Effector memory CD8-positive, alpha-beta T cell (primary cell): ENCODE data around the gene ENPP1.
"Not testable (repeated sequence)": the region's sequence is repeated elsewhere in the genome, so short reads cannot be mapped to it uniquely, and the experiment has no call there.

ENCODE experiments used
- ATAC-seq: fragments of 150-1000 bp; cut with Tn5 transposase; replicated peaks from 2 replicates; pipeline ENCODE4 v1.10.0; 2021; ENCODE audit warnings: mild to moderate bottlenecking, moderate library complexity
- DNase-seq, 3 experiments: peaks; one replicate each; pipeline ENCODE4 v3.0.0; 2021
- H3K27ac Mint-ChIP-seq, 2 donors: one replicate each; pipeline ENCODE4 v1.8.0; 2022; ENCODE audit warnings: mild to moderate bottlenecking in 2 of 2, mixed read lengths in 2 of 2, moderate library complexity in 2 of 2
- H3K27me3 Mint-ChIP-seq, 2 donors: one replicate each; pipeline ENCODE4 v1.8.0; 2022; ENCODE audit warnings: mixed read lengths in 2 of 2
- H3K36me3 Mint-ChIP-seq: one replicate; pipeline ENCODE4 v1.8.0; 2022; ENCODE audit warnings: mild to moderate bottlenecking, moderate library complexity, mixed read lengths; ENCODE audit not compliant: insufficient read depth
- H3K4me1 Mint-ChIP-seq, 2 donors: one replicate each; pipeline ENCODE4 v1.8.0; 2022; ENCODE audit warnings: low read depth in 2 of 2, mixed read lengths in 2 of 2
- H3K4me3 Mint-ChIP-seq, 2 donors: one replicate each; pipeline ENCODE4 v1.8.0; 2022; ENCODE audit warnings: mild to moderate bottlenecking in 2 of 2, mixed read lengths in 2 of 2, moderate library complexity in 2 of 2
- H3K9me3 Mint-ChIP-seq, 2 donors: one replicate each; pipeline ENCODE4 v1.8.0; 2022; ENCODE audit warnings: mixed read lengths in 2 of 2

Gene ENPP1

DNA sequence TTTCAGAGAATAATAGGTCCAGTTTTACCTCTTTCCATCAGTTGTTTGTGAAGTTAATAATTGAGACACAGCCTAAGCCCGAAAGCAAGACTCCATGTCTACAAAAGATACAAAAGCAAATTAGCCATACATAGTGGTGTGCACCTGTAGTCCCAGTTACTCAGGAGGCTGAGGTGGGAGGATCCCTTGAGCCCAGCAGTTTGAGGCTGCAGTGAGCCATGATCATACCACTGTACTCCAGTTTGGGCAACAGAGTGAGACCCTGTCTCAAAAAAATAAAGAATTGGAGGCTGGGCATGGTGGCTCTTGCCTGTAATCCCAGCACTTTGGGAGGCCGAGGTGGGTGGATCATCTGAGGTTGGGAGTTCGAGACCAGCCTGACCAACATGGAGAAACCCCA, 101.0 kb downstream of the ENPP1 start:
- H3K27me3 Mint-ChIP-seq: peaks cover 36 to 57% of the 10 kb centered on the region in 2 donors
- H3K4me3 Mint-ChIP-seq, ATAC-seq, H3K4me1 Mint-ChIP-seq, H3K27ac Mint-ChIP-seq, DNase-seq, H3K9me3 Mint-ChIP-seq: not testable (repeated sequence)
- H3K36me3 Mint-ChIP-seq: peaks cover 13% of the 10 kb centered on the region

- peak overlapping the region; percentile 13 to 38 for H3K4me3 Mint-ChIP-seq
- H3K27me3 Mint-ChIP-seq: peaks cover 29 to 52% of the 10 kb centered on the region in 2 donors
- peak; percentile 70 to 76 (median 74) for DNase-seq
- H3K4me1 Mint-ChIP-seq: peaks cover 6 to 7% of the 10 kb centered on the region in 2 donors
- no peaks in the 10 kb centered on the region for H3K9me3 Mint-ChIP-seq
- H3K36me3 Mint-ChIP-seq: peaks cover 13% of the 10 kb centered on the region
- ATAC-seq: peak; percentile 95
- peak overlapping the region in 1 of 2 donors; percentile 4 for H3K27ac Mint-ChIP-seq
These were observed 101.8 kb downstream of the ENPP1 start for GRCh38 chr6:131909408-131910218.

GRCh38 chr6:131910219-131910589, 102.4 kb downstream of the ENPP1 start:
- H3K36me3 Mint-ChIP-seq: peaks cover 13% of the 10 kb centered on the region
- no peak for ATAC-seq

DNA sequence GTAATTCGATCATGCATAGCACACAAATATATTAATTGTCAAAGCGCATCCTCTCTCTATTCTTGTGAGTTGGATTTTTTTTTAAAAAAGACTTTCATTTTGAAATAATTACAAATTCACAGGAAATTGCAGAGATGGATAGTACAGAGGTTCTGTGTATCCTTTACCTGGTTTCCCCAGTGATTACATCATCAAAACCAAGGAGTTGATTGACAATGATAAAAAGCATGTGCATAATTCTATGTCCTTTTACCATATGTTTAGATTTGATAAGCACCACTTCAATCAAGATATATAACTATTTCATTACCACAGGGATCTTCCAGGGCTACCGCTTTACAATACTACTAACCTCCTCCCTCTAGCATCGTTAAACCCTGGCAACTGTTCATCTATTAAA, 103.1 kb downstream of the ENPP1 start:
- Mint-ChIP-seq H3K27ac (no peak overlapping the region), H3K4me1 (peaks cover 6 to 7% of the 10 kb centered on the region in 2 donors), H3K4me3 (no peak overlapping the region), H3K36me3 (peaks cover 13% of the 10 kb centered on the region), H3K9me3 (no peaks in the 10 kb centered on the region), H3K27me3 (peaks cover 24 to 51% of the 10 kb centered on the region in 2 donors)
- ATAC-seq (no peak), DNase-seq (no peak)

More at GRCh38 chr6:131910219-131910589, 102.4 kb downstream of the ENPP1 start:
- H3K27ac Mint-ChIP-seq: no peak overlapping the region
- peaks cover 23 to 52% of the 10 kb centered on the region in 2 donors for H3K27me3 Mint-ChIP-seq
- H3K9me3 Mint-ChIP-seq: no peaks in the 10 kb centered on the region
- no peak for DNase-seq
- peaks cover 6 to 7% of the 10 kb centered on the region in 2 donors for H3K4me1 Mint-ChIP-seq
- H3K4me3 Mint-ChIP-seq: no peak overlapping the region

DNA sequence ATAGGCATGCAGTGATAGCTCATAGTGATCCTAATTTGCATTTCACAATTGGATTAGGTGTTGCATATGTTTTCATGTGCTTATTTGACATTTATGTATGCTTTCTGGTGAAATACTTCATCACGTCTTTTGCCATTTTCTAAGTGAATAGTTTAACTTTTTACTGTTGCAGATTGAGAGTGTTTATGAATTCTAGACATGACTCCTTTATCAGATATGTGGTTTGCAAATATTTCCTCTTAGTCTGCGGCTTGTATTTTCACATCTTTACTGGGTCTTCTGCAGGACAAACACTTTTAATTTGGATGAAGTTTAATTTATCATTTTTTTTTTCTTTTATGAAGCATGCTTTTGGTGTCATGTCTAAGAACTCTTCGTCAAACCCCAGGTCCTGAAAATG, 104.1 kb downstream of the ENPP1 start:
- no peak overlapping the region for H3K27ac Mint-ChIP-seq
- H3K36me3 Mint-ChIP-seq: peaks cover 13% of the 10 kb centered on the region
- H3K4me3 Mint-ChIP-seq: no peak overlapping the region
- no peak for ATAC-seq
- DNase-seq: no peak
- H3K27me3 Mint-ChIP-seq: peaks cover 34 to 51% of the 10 kb centered on the region in 2 donors
- H3K9me3 Mint-ChIP-seq: no peaks in the 10 kb centered on the region
- peaks cover 6 to 7% of the 10 kb centered on the region in 2 donors for H3K4me1 Mint-ChIP-seq

DNA sequence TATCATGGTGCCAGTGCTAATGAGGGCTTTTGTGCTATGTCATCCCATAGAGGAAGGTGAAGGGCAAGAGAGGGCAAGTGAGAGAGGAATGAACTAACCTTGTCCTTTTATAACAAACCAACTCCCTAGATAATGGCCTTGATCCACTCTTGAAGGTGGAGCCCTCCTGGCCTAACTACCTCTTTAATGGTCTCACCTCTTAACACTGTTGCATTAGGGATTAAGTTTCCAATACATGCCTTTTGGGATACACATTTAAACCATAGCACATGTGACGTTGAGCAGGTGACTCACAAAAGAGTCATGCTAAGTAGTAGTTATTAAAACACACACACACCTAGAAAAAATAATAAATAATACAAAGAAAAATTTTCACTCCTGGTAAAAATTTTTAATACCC, 106.4 kb downstream of the ENPP1 start:
- H3K4me3 Mint-ChIP-seq: no peak overlapping the region
- H3K27me3 Mint-ChIP-seq: peaks cover 44 to 55% of the 10 kb centered on the region in 2 donors
- peaks cover 5 to 10% of the 10 kb centered on the region in 2 donors for H3K4me1 Mint-ChIP-seq
- ATAC-seq: no peak
- H3K9me3 Mint-ChIP-seq: no peaks in the 10 kb centered on the region
- H3K27ac Mint-ChIP-seq: no peak overlapping the region
- no peak for DNase-seq
- peaks cover 9% of the 10 kb centered on the region for H3K36me3 Mint-ChIP-seq

DNA sequence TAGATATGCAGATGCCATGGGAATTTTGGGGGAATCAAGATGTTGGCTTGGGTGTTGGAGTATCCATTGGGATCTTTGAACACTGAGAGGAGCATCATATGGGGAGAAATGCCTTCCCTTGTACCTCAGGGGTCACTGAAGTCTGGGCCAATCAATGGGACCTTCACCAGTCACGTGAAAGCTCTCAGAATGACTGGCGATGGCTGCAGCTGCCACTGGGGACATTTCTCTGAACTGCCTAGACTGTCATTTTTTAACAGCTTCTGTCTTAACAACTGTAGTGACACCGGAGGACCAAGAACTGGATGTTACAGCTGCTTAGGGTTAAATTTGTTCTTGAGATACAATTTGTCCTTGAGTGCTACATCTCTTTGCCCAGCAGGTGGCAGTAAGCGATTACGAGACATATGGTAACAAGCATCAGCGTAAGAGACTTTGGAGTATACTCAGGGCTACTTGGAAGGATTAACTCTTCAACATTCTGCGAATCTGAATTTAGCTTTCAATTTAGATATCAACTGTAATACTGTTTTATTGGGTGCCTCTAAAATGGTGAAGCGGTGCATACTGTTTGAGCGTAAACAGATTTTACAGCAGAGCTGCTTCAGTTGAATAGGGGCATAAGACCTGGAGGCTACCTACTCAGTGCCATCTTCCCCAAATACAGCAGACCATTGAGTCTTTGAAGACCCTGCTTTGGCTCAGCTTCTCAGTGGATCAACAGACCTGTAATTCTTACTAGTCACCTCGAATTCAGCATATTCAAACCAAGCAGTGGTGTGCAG, 107.3 kb downstream of the ENPP1 start:
- DNase-seq: peak; percentile 30 to 36 (median 32)
- Mint-ChIP-seq H3K9me3 (no peaks in the 10 kb centered on the region), H3K27me3 (peaks cover 53 to 64% of the 10 kb centered on the region in 2 donors), H3K36me3 (peaks cover under 1% of the 10 kb centered on the region), H3K4me1 (peaks cover 0 to 5% of the 10 kb centered on the region in 2 donors), H3K4me3 (no peak overlapping the region), H3K27ac (no peak overlapping the region)
- ATAC-seq: peak; percentile 76

DNA sequence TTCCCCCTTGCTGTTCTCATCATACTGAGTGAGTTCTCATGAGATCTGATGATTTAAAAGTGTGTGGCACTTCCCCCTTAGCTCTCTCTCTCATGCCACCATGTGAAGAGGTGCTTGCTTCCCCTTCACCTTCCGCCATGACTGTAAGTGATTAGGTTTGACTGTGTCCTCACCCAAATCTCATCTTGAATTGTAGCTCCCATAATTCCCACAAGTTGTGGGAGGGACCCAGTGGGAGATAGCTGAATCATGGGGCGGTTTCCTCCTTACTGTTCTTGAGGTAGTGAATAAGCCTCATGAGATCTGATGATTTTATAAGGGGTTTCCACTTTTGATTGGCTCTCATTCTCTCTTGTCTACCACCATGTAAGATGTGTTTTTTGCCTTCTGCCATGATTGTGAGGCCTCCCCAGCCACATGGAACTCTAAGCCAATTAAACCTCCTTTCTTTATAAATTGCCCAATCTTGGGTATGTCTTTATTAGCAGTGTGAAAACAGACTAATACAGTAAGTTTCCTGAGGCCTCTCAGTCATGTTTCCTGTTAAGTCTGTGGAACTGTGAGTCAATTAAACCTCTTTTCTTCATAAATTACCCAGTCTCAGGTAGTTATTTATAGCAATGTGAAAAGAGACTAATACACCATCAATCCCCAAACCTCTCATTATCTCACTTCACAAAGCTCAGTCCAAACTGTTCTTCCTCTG, 108.4 kb downstream of the ENPP1 start:
- not testable (repeated sequence) for ATAC-seq, H3K36me3 Mint-ChIP-seq, H3K4me1 Mint-ChIP-seq

DNA sequence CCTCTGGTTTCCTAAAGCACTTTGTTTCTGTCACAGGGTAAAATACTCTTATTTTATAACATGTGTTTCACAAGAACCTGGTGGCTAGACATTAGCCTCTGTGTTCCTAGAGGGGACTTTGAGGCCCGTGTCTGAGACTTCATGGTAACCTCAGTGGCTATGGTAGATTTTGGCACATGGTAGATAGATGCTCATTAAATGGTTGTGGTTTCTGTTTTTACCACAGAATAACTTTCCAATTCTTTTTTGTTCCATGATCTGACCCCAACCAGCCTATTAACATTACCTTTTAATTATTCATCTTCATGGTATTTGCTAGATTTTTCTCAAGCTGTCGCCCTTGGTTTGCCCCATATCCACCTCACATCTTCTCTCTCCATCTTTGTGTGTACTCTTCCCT, 109.0 kb downstream of the ENPP1 start:
- peaks cover 54 to 57% of the 10 kb centered on the region in 2 donors for H3K27me3 Mint-ChIP-seq
- H3K27ac Mint-ChIP-seq: no peak overlapping the region
- peaks cover 0 to 5% of the 10 kb centered on the region in 2 donors for H3K4me1 Mint-ChIP-seq
- no peak overlapping the region for H3K4me3 Mint-ChIP-seq
- H3K36me3 Mint-ChIP-seq: no peaks in the 10 kb centered on the region
- ATAC-seq: no peak
- no peak for DNase-seq
- H3K9me3 Mint-ChIP-seq: no peaks in the 10 kb centered on the region

More for the DNA sequence above, 108.4 kb downstream of the ENPP1 start:
- H3K27me3 Mint-ChIP-seq: peaks cover 54 to 61% of the 10 kb centered on the region in 2 donors
- H3K9me3 Mint-ChIP-seq, H3K27ac Mint-ChIP-seq, H3K4me3 Mint-ChIP-seq, DNase-seq: not testable (repeated sequence)

- DNase-seq (no peak), ATAC-seq (no peak)
- H3K4me3 Mint-ChIP-seq: no peak overlapping the region
- peaks cover 0 to 3% of the 10 kb centered on the region in 2 donors for H3K4me1 Mint-ChIP-seq
- H3K36me3 Mint-ChIP-seq: no peaks in the 10 kb centered on the region
- no peak overlapping the region for H3K27ac Mint-ChIP-seq
- H3K9me3 Mint-ChIP-seq: no peaks in the 10 kb centered on the region
- peaks cover 54 to 57% of the 10 kb centered on the region in 2 donors for H3K27me3 Mint-ChIP-seq
These were observed 109.5 kb downstream of the ENPP1 start for GRCh38 chr6:131917318-131917717.

DNA sequence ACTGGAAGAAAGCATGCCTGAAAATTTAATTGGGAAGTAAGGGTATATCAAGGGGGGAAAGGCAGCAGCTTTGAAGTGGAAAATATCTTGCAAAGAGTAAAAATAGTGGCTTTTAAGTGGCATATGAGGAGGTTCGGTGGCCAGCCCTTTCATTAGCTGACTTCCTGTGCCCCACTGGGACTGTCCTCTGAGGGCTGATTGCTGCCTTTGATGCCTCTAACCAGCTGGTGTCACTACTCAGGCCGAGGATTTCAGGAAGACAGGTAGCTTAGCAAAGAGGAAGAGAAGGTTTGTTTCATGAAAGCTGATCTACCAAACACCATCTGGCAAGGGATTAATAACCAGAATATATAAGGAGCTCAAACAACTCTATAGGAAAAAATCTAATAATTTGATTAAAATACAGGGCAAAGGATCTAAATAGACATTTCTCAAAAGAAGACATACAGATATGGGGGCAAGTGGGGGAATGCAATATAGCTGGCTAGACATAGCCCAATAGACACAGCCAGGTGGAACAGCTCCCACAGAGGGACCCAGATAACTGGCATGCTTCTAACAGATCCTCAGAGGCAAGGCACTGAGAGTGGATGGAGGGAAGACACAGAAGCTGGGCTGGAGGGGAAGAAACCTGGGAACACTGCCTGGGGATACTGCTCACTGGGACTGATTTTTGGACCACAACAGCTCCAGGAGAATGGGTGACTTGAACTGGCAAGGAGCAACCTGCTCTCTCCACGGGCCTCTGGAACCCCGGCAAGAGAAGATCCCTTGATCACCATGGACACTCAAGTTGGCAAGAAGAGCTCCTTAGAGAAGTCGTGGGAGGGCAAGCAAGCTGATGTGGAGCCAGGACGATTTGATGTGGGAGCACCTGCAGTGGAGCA, 110.2 kb downstream of the ENPP1 start:
- Mint-ChIP-seq H3K4me3 (no peak overlapping the region), H3K9me3 (no peaks in the 10 kb centered on the region), H3K36me3 (no peaks in the 10 kb centered on the region), H3K27ac (no peak overlapping the region), H3K4me1 (peaks cover 0 to 3% of the 10 kb centered on the region in 2 donors), H3K27me3 (peaks cover 54 to 57% of the 10 kb centered on the region in 2 donors)
- ATAC-seq: no peak
- DNase-seq: no peak

GRCh38 chr6:131918650-131919355, 111.0 kb downstream of the ENPP1 start:
- Mint-ChIP-seq H3K4me1 (peaks cover 0 to 3% of the 10 kb centered on the region in 2 donors), H3K36me3 (no peaks in the 10 kb centered on the region), H3K27ac (no peak overlapping the region), H3K9me3 (no peaks in the 10 kb centered on the region), H3K4me3 (no peak overlapping the region), H3K27me3 (peaks cover 46 to 57% of the 10 kb centered on the region in 2 donors)
- no peak for ATAC-seq
- no peak for DNase-seq
